Adrenal gland (tissue), 19 donors: ENCODE results near the gene FXYD4. TPM values are rescaled to one million over a fixed set of nuclear protein-coding genes. Genes with fewer than 3 reads are reported as not detected.

Experiments
- DNase-seq, 7 donors: peaks; one replicate each; pipeline ENCODE4 v3.0.0-alpha.2; 2019 to 2020
- H3K27ac ChIP-seq, 5 donors: fragments of 200-600 bp; sonication (generic) in 4 of 5; 1 replicate in 3 of 5; 2 replicates in 2 of 5; pipeline versions ENCODE4 v1.5.1 to v1.8.0; 2016 to 2020; ENCODE audit warnings: mild to moderate bottlenecking in 1 of 5
- H3K27me3 ChIP-seq: fragments of 200-600 bp; 2 replicates; pipeline ENCODE4 v1.8.0; 2021
- H3K36me3 ChIP-seq, 2 donors: fragments of 200-600 bp; replicated peaks in 1 of 2; 1 replicate in 1 of 2; 2 replicates in 1 of 2; pipeline versions ENCODE4 v1.5.1 to v1.8.0; 2018 to 2022
- H3K4me1 ChIP-seq, 2 donors: fragments of 200-600 bp; replicated peaks in 1 of 2; 1 replicate in 1 of 2; 2 replicates in 1 of 2; pipeline versions ENCODE4 v1.5.1 to v1.8.0; 2018 to 2021
- H3K4me3 ChIP-seq, 4 donors: fragments of 200-600 bp; sonication (generic) in 3 of 4; one replicate each; pipeline ENCODE4 v1.5.1; 2016 to 2018
- H3K9me3 ChIP-seq, 3 donors: fragments of 200-600 bp; sonication (generic) in 1 of 3; replicated peaks in 1 of 3; 1 replicate in 2 of 3; 2 replicates in 1 of 3; pipeline versions ENCODE4 v1.5.1 to v1.8.0; 2016 to 2021
- POLR2A ChIP-seq, 2 donors: fragments of 450-650 bp; IDR thresholded peaks; one replicate each; pipeline ENCODE4 v1.6.1; 2017; ENCODE audit warnings: antibody characterized with exemption in 2 of 2, mild to moderate bottlenecking in 2 of 2, moderate library complexity in 1 of 2
- WGBS, 4 donors: extraction: QIAGEN DNeasy Blood & Tissue Kit in 2 of 4; methylation state at CpG; one replicate each; pipeline versions ENCODE4 v1.1.5 to v1.1.7; 2013 to 2017; 5-methylcytosine and 5-hydroxymethylcytosine counted together
- intact Hi-C, 2 donors: fragments of 100-400 bp; cut with DNase I; formaldehyde crosslinking; loops; one replicate each; pipeline versions ENCODE4 v1.14.1 to v1.15.0; 2022 to 2023
- long read RNA-seq, 10 donors: library from polyadenylated mRNA in 3 of 10; unstranded in 2 of 10; stranded (forward) in 1 of 10; transcript quantifications; one replicate each; pipeline ENCODE4 v2.0.0 and lab custom pipeline, GENCODE V29; 2021 to 2026
- polyA plus RNA-seq, 3 donors: library from polyadenylated mRNA; stranded (reverse); fragments of 200-250 nt in 2 of 3; fragments of 350-450 nt in 1 of 3; fragmentation: Illumina TruSeq in 1 of 3; extraction: RNeasy Lipid Tissue Mini Kit (QIAGEN cat#74804) in 1 of 3; gene quantifications; one replicate each; pipeline ENCODE4 v1.2.3, GENCODE V29; 2013 to 2014
- total RNA-seq, 9 donors: library from RNA; depleted of rRNA in 4 of 9; stranded (reverse); fragments of >200 nt in 4 of 9; fragments of 120-200 nt in 1 of 9; fragmentation: NEBNext Ultra II Directional in 1 of 9; extraction: Animal tissue kit (Norgen Biotek cat#: 25700) in 1 of 9; gene quantifications; one replicate each; pipeline versions ENCODE4 v1.1.0 to v1.2.4, GENCODE V29; 2013 to 2023
- TF ChIP-seq, protein P1 (sequence below), 6 experiments: fragments of 450-650 bp in 4 of 6; fragments of 200-600 bp in 2 of 6; sonication (generic) in 1 of 6; IDR thresholded peaks; 1 replicate in 5 of 6; 2 replicates in 1 of 6; pipeline versions ENCODE4 v1.5.1 to v1.8.0; 2016 to 2021; ENCODE audit warnings: antibody characterized with exemption in 6 of 6, mild to moderate bottlenecking in 2 of 6, moderate library complexity in 1 of 6
- donor health status: healthy with polysubstance abuse.
- donor health status: Bipolar disorder and iron deficiency.
- donor health status: DM: yes; HTN: yes; CAD: no.
- donor health status: DM: no; HTN: no; CAD: no.
- donor health status: DM: no; HTN: no; CAD: no.
- donor health status: DM: yes; HTN: yes; CAD: no.

Gene FXYD4, protein sequence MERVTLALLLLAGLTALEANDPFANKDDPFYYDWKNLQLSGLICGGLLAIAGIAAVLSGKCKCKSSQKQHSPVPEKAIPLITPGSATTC
- total RNA-seq: under 1 TPM in 1 of 9 donors, not detected in 8; 0.86 TPM
- not detected for polyA plus RNA-seq
- long read RNA-seq, donor 1: 0 reads
- long read RNA-seq, donor 2: 0 reads
- long read RNA-seq, donor 3: 0 reads
- long read RNA-seq, donor 4: 0 reads
- long read RNA-seq, donor 5: 0 reads
- long read RNA-seq, donor 6: 0 reads
- long read RNA-seq, donor 7: 0 reads
- long read RNA-seq, donor 8: 0 reads
- long read RNA-seq, donor 9: 0 reads
- long read RNA-seq, donor 10: 0 reads

GRCh38 chr10:43371418-43371817 lies at the start of gene FXYD4:
Gene FXYD4 (plus strand): TSS chr10:43371636. CDS start chr10:43373747, 2,111 bp downstream.
- DNase-seq: no peak
- intact Hi-C loops: no loop called here
- 86 to 91% (median 89%) methylated on average over 6 to 13 of the region's 13 CpGs for WGBS, 4 donors
- H3K27me3 ChIP-seq: no peaks in the 10 kb centered on the region
- no peaks in the 10 kb centered on the region for H3K4me1 ChIP-seq
- no peaks in the 10 kb centered on the region for H3K9me3 ChIP-seq
- no peak within 1 kb of the TSS for H3K27ac ChIP-seq
- TF ChIP-seq, protein P1, sequence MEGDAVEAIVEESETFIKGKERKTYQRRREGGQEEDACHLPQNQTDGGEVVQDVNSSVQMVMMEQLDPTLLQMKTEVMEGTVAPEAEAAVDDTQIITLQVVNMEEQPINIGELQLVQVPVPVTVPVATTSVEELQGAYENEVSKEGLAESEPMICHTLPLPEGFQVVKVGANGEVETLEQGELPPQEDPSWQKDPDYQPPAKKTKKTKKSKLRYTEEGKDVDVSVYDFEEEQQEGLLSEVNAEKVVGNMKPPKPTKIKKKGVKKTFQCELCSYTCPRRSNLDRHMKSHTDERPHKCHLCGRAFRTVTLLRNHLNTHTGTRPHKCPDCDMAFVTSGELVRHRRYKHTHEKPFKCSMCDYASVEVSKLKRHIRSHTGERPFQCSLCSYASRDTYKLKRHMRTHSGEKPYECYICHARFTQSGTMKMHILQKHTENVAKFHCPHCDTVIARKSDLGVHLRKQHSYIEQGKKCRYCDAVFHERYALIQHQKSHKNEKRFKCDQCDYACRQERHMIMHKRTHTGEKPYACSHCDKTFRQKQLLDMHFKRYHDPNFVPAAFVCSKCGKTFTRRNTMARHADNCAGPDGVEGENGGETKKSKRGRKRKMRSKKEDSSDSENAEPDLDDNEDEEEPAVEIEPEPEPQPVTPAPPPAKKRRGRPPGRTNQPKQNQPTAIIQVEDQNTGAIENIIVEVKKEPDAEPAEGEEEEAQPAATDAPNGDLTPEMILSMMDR (IDR thresholded peaks at IDR 0.05): no peak
- no peak for TF ChIP-seq POLR2A (IDR thresholded peaks at IDR 0.05)
- no peak within 1 kb of the TSS for H3K4me3 ChIP-seq
- H3K36me3 ChIP-seq: no peaks in the 10 kb centered on the region

DNA sequence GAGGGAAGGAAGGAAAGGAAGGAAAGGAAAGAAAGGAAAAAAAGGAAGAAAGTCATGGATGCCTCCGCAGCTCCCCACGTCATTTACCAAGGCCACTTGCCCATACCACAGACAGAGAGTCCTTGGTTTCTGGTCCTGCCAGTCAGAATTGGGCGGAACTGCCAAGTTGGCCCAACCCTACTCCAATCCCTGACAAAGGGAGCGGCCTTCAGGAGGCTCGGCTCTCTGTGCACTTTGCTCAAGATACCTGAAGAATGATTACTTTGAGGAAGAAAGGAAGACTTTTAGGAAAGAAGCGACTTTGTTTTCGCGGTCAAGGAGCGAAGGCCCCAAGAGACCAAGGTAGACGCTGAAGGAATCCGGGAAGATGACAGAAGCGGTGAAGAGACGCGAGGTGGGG lies 49.1 kb upstream of the FXYD4 start:
- Histone ChIP-seq H3K4me1 (peaks cover 0 to 5% of the 10 kb centered on the region in 2 donors), H3K36me3 (no peaks in the 10 kb centered on the region), H3K27me3 (no peaks in the 10 kb centered on the region), H3K27ac (peak overlapping the region in 2 of 5 donors; percentile 52 to 69), H3K4me3 (peak overlapping the region in 3 of 4 donors; percentile 11 to 59 (median 35)), H3K9me3 (no peaks in the 10 kb centered on the region)
- TF ChIP-seq, protein P1 (IDR thresholded peaks at IDR 0.05): no peak
- no peak for TF ChIP-seq POLR2A (IDR thresholded peaks at IDR 0.05)
- 19 to 25% (median 21%) methylated on average over 14 of the region's 14 CpGs for WGBS, 4 donors
- intact Hi-C loops: no loop called here
- peak; percentile 61 to 86 (median 80) for DNase-seq

GRCh38 chr10:43322769-43323168 lies 48.7 kb upstream of the FXYD4 start:
- H3K27ac ChIP-seq: peak overlapping the region in 2 of 5 donors; percentile 52 to 69
- TF ChIP-seq POLR2A (IDR thresholded peaks at IDR 0.05): no peak
- TF ChIP-seq, protein P1 (IDR thresholded peaks at IDR 0.05): no peak
- no peaks in the 10 kb centered on the region for H3K27me3 ChIP-seq
- H3K4me1 ChIP-seq: peaks cover 0 to 5% of the 10 kb centered on the region in 2 donors
- H3K4me3 ChIP-seq: peak overlapping the region in 3 of 4 donors; percentile 11 to 59 (median 35)
- intact Hi-C loops: no loop called here
- 0 to 2% (median 2%) methylated on average over 5 to 26 of the region's 26 CpGs for WGBS, 4 donors
- DNase-seq: peak; percentile 94 to 98 (median 97)
- H3K36me3 ChIP-seq: no peaks in the 10 kb centered on the region
- H3K9me3 ChIP-seq: no peaks in the 10 kb centered on the region

DNA sequence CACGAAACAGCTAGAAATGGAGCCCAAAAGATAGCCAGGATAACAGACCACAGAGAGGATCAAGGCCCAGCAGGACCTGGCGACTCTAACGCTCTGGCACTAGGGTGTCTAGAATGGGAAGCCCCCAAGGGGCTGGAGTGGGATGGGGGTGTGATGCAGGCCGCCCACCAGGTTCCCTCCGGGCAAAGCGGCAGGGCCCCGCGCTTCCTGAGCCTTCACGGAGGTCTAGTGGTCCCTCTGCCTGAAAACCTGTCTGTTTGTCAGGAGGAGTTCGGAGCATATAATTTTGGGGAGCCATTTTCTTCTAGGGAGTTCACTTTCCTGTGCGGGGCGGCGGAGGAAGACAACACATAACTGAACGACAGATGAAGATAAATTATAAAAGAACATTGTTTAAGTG lies 48.2 kb upstream of the FXYD4 start:
- Histone ChIP-seq H3K27ac (peak overlapping the region in 1 of 5 donors; percentile 69), H3K4me3 (peak overlapping the region in 2 of 4 donors; percentile 11 to 59)

More for the DNA sequence above, 48.2 kb upstream of the FXYD4 start:
- TF ChIP-seq, protein P1 (IDR thresholded peaks at IDR 0.05): no peak
- no peak for TF ChIP-seq POLR2A (IDR thresholded peaks at IDR 0.05)
- H3K9me3 ChIP-seq: no peaks in the 10 kb centered on the region
- peaks cover 0 to 5% of the 10 kb centered on the region in 2 donors for H3K4me1 ChIP-seq
- WGBS, 4 donors: 70 to 88% (median 72%) methylated on average over 12 to 14 of the region's 14 CpGs
- no peaks in the 10 kb centered on the region for H3K36me3 ChIP-seq
- no peak for DNase-seq
- H3K27me3 ChIP-seq: no peaks in the 10 kb centered on the region
- intact Hi-C loops: no loop called here
